ENCODE data around the gene TMEM178B.

GRCh38 chr7:141325275-141325674 is 251.4 kb downstream of the TMEM178B start:
- TF ChIP-seq POLR2A (IDR thresholded peaks at IDR 0.05; ENCODE audit: low read depth, low read length) (no peak), CEBPB (IDR thresholded peaks at IDR 0.05; ENCODE audit: low read depth, low read length) (no peak), CTCF (conservative IDR thresholded peaks at IDR 0.05; ENCODE audit: low read depth, low read length) (no peak), ELK1 (IDR thresholded peaks at IDR 0.05; ENCODE audit: borderline replicate concordance, low read depth, low read length) (no peak), MAFK (IDR thresholded peaks at IDR 0.05; ENCODE audit: low read depth, low read length) (no peak), RCOR1 (IDR thresholded peaks at IDR 0.05; ENCODE audit: insufficient replicate concordance, low read length) (no peak)

Measured in IMR-90 (cell line).